HL-60 (cell line): Measurements from ENCODE around the gene YDJC.

Experiments used
- CTCF ChIP-seq: IDR thresholded peaks from one replicate; pipeline ENCODE4 v1.5.1; 2011; ENCODE audit warnings: low read length, control low read depth, inconsistent platforms; ENCODE audit not compliant: insufficient read depth
- TF ChIP-seq, protein P1 (sequence below): IDR thresholded peaks from 2 replicates; pipeline ENCODE4 v1.6.1; 2012; ENCODE audit warnings: low read depth; ENCODE audit not compliant: insufficient replicate concordance

DNA sequence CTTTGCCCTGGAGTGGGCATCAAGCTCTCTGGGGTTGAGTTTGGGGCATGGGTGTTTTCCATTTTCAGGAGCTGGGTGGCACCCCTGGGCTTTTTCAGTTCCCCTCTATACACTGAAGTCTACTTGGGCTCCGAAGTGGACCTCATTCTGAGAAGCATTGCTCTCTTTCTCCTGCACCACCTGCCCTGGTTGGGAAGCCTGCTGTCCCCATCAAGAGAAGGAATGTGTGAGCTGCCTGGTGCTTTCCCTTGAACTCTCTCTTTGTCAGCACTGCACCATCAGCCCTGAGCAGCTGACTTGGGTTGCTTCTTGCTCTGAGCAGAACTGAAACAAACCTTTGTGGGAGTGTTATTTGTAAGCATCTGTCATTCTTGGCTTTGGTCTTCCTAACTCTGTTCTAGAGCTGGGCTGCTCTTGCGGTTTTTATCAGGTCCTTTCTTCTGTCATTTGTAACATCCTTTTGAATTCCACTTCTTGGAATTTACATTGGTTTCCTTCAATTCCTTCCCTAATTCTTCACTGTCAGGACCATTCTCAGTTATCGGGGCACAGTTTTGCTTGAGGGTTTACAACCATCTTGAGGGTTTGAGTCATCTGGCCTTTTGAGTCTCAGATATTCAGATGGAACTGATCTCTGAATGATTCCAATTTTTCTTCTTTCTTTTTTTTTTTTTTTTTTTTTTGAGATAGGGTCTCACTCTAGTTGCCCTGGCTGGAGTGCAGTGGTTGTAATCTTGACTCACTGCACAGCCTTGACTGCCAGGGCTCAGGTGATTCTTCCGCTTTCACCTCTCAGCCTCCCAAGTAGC, 41.8 kb downstream of the YDJC start:
- no peak for TF ChIP-seq CTCF
- TF ChIP-seq, protein P1, sequence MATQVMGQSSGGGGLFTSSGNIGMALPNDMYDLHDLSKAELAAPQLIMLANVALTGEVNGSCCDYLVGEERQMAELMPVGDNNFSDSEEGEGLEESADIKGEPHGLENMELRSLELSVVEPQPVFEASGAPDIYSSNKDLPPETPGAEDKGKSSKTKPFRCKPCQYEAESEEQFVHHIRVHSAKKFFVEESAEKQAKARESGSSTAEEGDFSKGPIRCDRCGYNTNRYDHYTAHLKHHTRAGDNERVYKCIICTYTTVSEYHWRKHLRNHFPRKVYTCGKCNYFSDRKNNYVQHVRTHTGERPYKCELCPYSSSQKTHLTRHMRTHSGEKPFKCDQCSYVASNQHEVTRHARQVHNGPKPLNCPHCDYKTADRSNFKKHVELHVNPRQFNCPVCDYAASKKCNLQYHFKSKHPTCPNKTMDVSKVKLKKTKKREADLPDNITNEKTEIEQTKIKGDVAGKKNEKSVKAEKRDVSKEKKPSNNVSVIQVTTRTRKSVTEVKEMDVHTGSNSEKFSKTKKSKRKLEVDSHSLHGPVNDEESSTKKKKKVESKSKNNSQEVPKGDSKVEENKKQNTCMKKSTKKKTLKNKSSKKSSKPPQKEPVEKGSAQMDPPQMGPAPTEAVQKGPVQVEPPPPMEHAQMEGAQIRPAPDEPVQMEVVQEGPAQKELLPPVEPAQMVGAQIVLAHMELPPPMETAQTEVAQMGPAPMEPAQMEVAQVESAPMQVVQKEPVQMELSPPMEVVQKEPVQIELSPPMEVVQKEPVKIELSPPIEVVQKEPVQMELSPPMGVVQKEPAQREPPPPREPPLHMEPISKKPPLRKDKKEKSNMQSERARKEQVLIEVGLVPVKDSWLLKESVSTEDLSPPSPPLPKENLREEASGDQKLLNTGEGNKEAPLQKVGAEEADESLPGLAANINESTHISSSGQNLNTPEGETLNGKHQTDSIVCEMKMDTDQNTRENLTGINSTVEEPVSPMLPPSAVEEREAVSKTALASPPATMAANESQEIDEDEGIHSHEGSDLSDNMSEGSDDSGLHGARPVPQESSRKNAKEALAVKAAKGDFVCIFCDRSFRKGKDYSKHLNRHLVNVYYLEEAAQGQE: no peak
